Esophagus (tissue), 2 donors: ENCODE measurements around the gene UBE2Q1. TPM values are rescaled to one million over a fixed set of nuclear protein-coding genes. Genes with fewer than 3 reads are reported as not detected.
"Not testable (repeated sequence)": the region's sequence is repeated elsewhere in the genome, so short reads cannot be mapped to it uniquely, and the experiment has no call there.

Experiments used
- H3K27ac ChIP-seq, 2 donors: one replicate each; pipeline ENCODE4 v1.5.1; 2013; ENCODE audit warnings: low read depth in 2 of 2, mild to moderate bottlenecking in 2 of 2, inconsistent platforms in 1 of 2, low read length in 1 of 2, moderate library complexity in 1 of 2
- H3K27me3 ChIP-seq, 2 donors: one replicate each; pipeline ENCODE4 v1.6.1; 2013; ENCODE audit warnings: low read length in 2 of 2, control low read depth in 1 of 2, mild to moderate bottlenecking in 1 of 2; ENCODE audit not compliant: insufficient read depth in 2 of 2, control insufficient read depth in 1 of 2
- H3K36me3 ChIP-seq, 2 donors: one replicate each; pipeline ENCODE4 v1.6.1; 2013; ENCODE audit warnings: low read length in 1 of 2; ENCODE audit not compliant: control insufficient read depth in 2 of 2, insufficient read depth in 2 of 2
- H3K4me1 ChIP-seq, 2 donors: one replicate each; pipeline ENCODE4 v1.6.1; 2013; ENCODE audit warnings: low read length in 1 of 2; ENCODE audit not compliant: control insufficient read depth in 2 of 2, insufficient read depth in 2 of 2
- H3K4me3 ChIP-seq, 2 donors: one replicate each; pipeline ENCODE4 v1.5.1; 2013; ENCODE audit warnings: low read length in 2 of 2, mild to moderate bottlenecking in 2 of 2, low read depth in 1 of 2, moderate library complexity in 1 of 2
- H3K9me3 ChIP-seq, 2 donors: one replicate each; pipeline ENCODE4 v1.6.1; 2013; ENCODE audit warnings: mild to moderate bottlenecking in 2 of 2, low read depth in 1 of 2, low read length in 1 of 2, moderate library complexity in 1 of 2; ENCODE audit not compliant: control insufficient read depth in 2 of 2, insufficient read depth in 1 of 2
- WGBS, 2 donors: extraction: QIAGEN DNeasy Blood & Tissue Kit; methylation state at CpG; one replicate each; pipeline ENCODE4 v1.1.7; 2013; 5-methylcytosine and 5-hydroxymethylcytosine counted together
- polyA plus RNA-seq, 2 donors: library from polyadenylated mRNA; stranded (reverse); fragments of 200-250 nt; gene quantifications; one replicate each; pipeline ENCODE4 v1.2.3, GENCODE V29; 2013
- donor health status: healthy with polysubstance abuse.
- donor health status: Bipolar disorder and iron deficiency.

Gene UBE2Q1
- polyA plus RNA-seq, 2 donors, result 23.5 to 24.7 TPM

GRCh38 chr1:154541231-154541630, 17.2 kb downstream of the UBE2Q1 start:
- Histone ChIP-seq H3K27me3 (peaks cover 0 to 3% of the 10 kb centered on the region in 2 donors), H3K4me3 (no peak overlapping the region), H3K27ac (no peak overlapping the region), H3K36me3 (no peaks in the 10 kb centered on the region), H3K9me3 (no peaks in the 10 kb centered on the region), H3K4me1 (peaks cover 0 to 3% of the 10 kb centered on the region in 2 donors)
- WGBS, 2 donors, result 62 to 67% methylated on average over 6 of the region's 6 CpGs

GRCh38 chr1:154539486-154540483, 18.7 kb downstream of the UBE2Q1 start:
- H3K4me3 ChIP-seq, result no peak overlapping the region
- WGBS, 2 donors, result 78 to 84% methylated on average over 9 of the region's 9 CpGs
- H3K4me1 ChIP-seq, result peaks cover 0 to 3% of the 10 kb centered on the region in 2 donors
- H3K36me3 ChIP-seq, result no peaks in the 10 kb centered on the region
- no peaks in the 10 kb centered on the region for H3K9me3 ChIP-seq
- H3K27ac ChIP-seq, result no peak overlapping the region
- peaks cover 0 to 3% of the 10 kb centered on the region in 2 donors for H3K27me3 ChIP-seq

GRCh38 chr1:154536570-154536969, 21.9 kb downstream of the UBE2Q1 start:
- Histone ChIP-seq H3K36me3 (no peaks in the 10 kb centered on the region), H3K27ac (no peak overlapping the region), H3K4me1 (no peaks in the 10 kb centered on the region), H3K27me3 (peaks cover 0 to 3% of the 10 kb centered on the region in 2 donors), H3K9me3 (no peaks in the 10 kb centered on the region), H3K4me3 (no peak overlapping the region)
- 79 to 84% methylated on average over 7 of the region's 7 CpGs for WGBS, 2 donors

- no peaks in the 10 kb centered on the region for H3K4me1 ChIP-seq
- H3K36me3 ChIP-seq, result no peaks in the 10 kb centered on the region
- H3K9me3 ChIP-seq, result no peaks in the 10 kb centered on the region
- H3K27me3 ChIP-seq, result no peaks in the 10 kb centered on the region
- H3K4me3 ChIP-seq, result no peak overlapping the region
- 57 to 58% methylated on average over 11 of the region's 11 CpGs for WGBS, 2 donors
- no peak overlapping the region for H3K27ac ChIP-seq
These were observed 24.3 kb downstream of the UBE2Q1 start for GRCh38 chr1:154533952-154534844.

- WGBS, 2 donors, result 97 to 98% methylated on average over 13 of the region's 13 CpGs
- not testable (repeated sequence) for H3K9me3 ChIP-seq
These were observed 26.5 kb downstream of the UBE2Q1 start for GRCh38 chr1:154531950-154532349.

GRCh38 chr1:154529308-154529707, 29.2 kb downstream of the UBE2Q1 start:
- Histone ChIP-seq H3K4me3 (no peak overlapping the region), H3K4me1 (no peaks in the 10 kb centered on the region), H3K36me3 (no peaks in the 10 kb centered on the region), H3K9me3 (no peaks in the 10 kb centered on the region), H3K27me3 (no peaks in the 10 kb centered on the region), H3K27ac (no peak overlapping the region)
- 93 to 94% methylated on average over 6 of the region's 6 CpGs for WGBS, 2 donors

More at GRCh38 chr1:154531950-154532349, 26.5 kb downstream of the UBE2Q1 start:
- H3K27ac ChIP-seq, H3K4me1 ChIP-seq, H3K36me3 ChIP-seq, H3K27me3 ChIP-seq, H3K4me3 ChIP-seq: not testable (repeated sequence)

- WGBS, 2 donors, result 73 to 79% methylated on average over 6 of the region's 6 CpGs
- H3K4me1 ChIP-seq, result no peaks in the 10 kb centered on the region
- H3K4me3 ChIP-seq, result no peak overlapping the region
These were observed 31.3 kb downstream of the UBE2Q1 start for GRCh38 chr1:154527192-154527591.

GRCh38 chr1:154524881-154525280, 33.6 kb downstream of the UBE2Q1 start:
- Histone ChIP-seq H3K4me1 (no peaks in the 10 kb centered on the region), H3K36me3 (no peaks in the 10 kb centered on the region), H3K9me3 (no peaks in the 10 kb centered on the region), H3K27ac (no peak overlapping the region), H3K27me3 (no peaks in the 10 kb centered on the region), H3K4me3 (no peak overlapping the region)

More at GRCh38 chr1:154527192-154527591, 31.3 kb downstream of the UBE2Q1 start:
- no peaks in the 10 kb centered on the region for H3K27me3 ChIP-seq
- no peaks in the 10 kb centered on the region for H3K36me3 ChIP-seq
- H3K9me3 ChIP-seq, result no peaks in the 10 kb centered on the region
- no peak overlapping the region for H3K27ac ChIP-seq

- Histone ChIP-seq H3K27ac (no peak overlapping the region), H3K36me3 (no peaks in the 10 kb centered on the region), H3K9me3 (no peaks in the 10 kb centered on the region), H3K4me1 (peaks cover 0 to 2% of the 10 kb centered on the region in 2 donors), H3K4me3 (no peak overlapping the region), H3K27me3 (no peaks in the 10 kb centered on the region)
- WGBS, 2 donors, result 41 to 43% methylated on average over 3 of the region's 3 CpGs
These were observed 36.8 kb downstream of the UBE2Q1 start for GRCh38 chr1:154521695-154522094.
